ENCODE results near the gene FOXRED1. TPM values are rescaled to one million over a fixed set of nuclear protein-coding genes. Genes with fewer than 3 reads are reported as not detected.

Gene FOXRED1
- total RNA-seq, 1 experiment from 2014 or later = 67.5 TPM

DNA sequence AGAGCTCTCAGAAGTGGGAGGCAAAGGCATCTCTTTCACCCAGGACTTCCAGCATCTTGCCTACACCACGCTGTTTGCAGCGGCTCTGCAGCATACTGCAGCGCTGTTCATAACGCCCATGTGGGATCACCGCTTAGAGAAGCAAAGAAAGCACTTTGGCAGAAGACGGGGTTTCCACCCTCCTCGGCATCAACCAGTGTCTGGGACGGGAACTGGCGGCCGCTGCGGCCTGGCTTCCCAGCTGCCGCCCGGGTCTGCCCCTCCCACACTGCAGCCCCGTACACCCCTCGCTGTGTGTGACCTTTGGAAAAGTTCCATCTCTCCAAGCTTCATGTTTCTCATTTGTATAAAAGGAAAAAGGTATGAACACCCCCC is 13.4 kb downstream of the FOXRED1 start:
- H3K4me3 Mint-ChIP-seq = peak overlapping the region; percentile 77 to 86
- no peaks in the 10 kb centered on the region for H3K79me2 ChIP-seq (ENCODE audit: insufficient read depth, low read length)
- no peak overlapping the region for H3K56ac ChIP-seq (ENCODE audit: insufficient read length, low read depth, low read length)
- DNase-seq = peak; percentile 59
- no peaks in the 10 kb centered on the region; a peak in 1 of 5 replicates for H3K9me3 Mint-ChIP-seq
- no peak overlapping the region for H4K8ac ChIP-seq (replicated peaks; ENCODE audit: insufficient read length, low read depth, low read length)
- H3K23ac ChIP-seq (ENCODE audit: insufficient read length, low read depth, low read length) = no peak overlapping the region
- H2AFZ ChIP-seq (ENCODE audit: low read length) = no peak overlapping the region
- no peak overlapping the region for H4K5ac ChIP-seq (ENCODE audit: insufficient read length, low read depth, low read length)
- H3K79me1 ChIP-seq (ENCODE audit: insufficient read depth, low read depth, low read length, poor library complexity, severe bottlenecking) = no peaks in the 10 kb centered on the region
- TF ChIP-seq, protein P1, sequence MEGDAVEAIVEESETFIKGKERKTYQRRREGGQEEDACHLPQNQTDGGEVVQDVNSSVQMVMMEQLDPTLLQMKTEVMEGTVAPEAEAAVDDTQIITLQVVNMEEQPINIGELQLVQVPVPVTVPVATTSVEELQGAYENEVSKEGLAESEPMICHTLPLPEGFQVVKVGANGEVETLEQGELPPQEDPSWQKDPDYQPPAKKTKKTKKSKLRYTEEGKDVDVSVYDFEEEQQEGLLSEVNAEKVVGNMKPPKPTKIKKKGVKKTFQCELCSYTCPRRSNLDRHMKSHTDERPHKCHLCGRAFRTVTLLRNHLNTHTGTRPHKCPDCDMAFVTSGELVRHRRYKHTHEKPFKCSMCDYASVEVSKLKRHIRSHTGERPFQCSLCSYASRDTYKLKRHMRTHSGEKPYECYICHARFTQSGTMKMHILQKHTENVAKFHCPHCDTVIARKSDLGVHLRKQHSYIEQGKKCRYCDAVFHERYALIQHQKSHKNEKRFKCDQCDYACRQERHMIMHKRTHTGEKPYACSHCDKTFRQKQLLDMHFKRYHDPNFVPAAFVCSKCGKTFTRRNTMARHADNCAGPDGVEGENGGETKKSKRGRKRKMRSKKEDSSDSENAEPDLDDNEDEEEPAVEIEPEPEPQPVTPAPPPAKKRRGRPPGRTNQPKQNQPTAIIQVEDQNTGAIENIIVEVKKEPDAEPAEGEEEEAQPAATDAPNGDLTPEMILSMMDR (conservative IDR thresholded peaks at IDR 0.05) = no peak
- H3K4me2 ChIP-seq (ENCODE audit: insufficient read depth, insufficient read length, low read length) = peak overlapping the region; percentile 98
- H3K27me3 Mint-ChIP-seq (ENCODE audit: low read depth) = peaks cover 14% of the 10 kb centered on the region
- H3K4me1 Mint-ChIP-seq = peaks cover 14 to 16% of the 10 kb centered on the region in 2 experiments
- no peaks in the 10 kb centered on the region for H4K20me1 ChIP-seq (ENCODE audit: control insufficient read depth, insufficient read depth, insufficient read length)
- no peak overlapping the region for H3K18ac ChIP-seq (ENCODE audit: insufficient read length, low read depth, low read length)
- peaks cover 3 to 15% (median 9%) of the 10 kb centered on the region in 3 experiments; a peak in 6 of 7 replicates for H3K36me3 Mint-ChIP-seq (ENCODE audit: insufficient read depth in 1 of 3, low read depth in 3 of 3)
- no peak overlapping the region for H4K91ac ChIP-seq (ENCODE audit: insufficient read length, low read depth, low read length)
- no peak overlapping the region for H3K4ac ChIP-seq (ENCODE audit: low read depth, low read length)
- no peak overlapping the region for H2BK15ac ChIP-seq (ENCODE audit: low read depth, low read length)
- H3K27ac ChIP-seq (ENCODE audit: insufficient read length, low read depth, low read length) = no peak overlapping the region
- no peak overlapping the region for H3T11ph ChIP-seq (ENCODE audit: low read length)
- no CpG with 5 or more reads among the region's 15 CpGs for WGBS (ENCODE audit: extremely low coverage, insufficient read length, low lambda C conversion rate)
- no peaks in the 10 kb centered on the region for H3K9me3 ChIP-seq (ENCODE audit: control insufficient read depth, low read depth, low read length)
- H2BK12ac ChIP-seq (ENCODE audit: insufficient read length, low read depth, low read length) = no peak overlapping the region
- no peak overlapping the region for H2BK5ac ChIP-seq (ENCODE audit: insufficient read length, low read length)
- peak overlapping the region; percentile 5 for H3K9ac ChIP-seq (ENCODE audit: extremely low read depth, insufficient read length, low read length)
- no peak overlapping the region for H2AK5ac ChIP-seq (ENCODE audit: insufficient read length, low read length)
- H3K14ac ChIP-seq (ENCODE audit: insufficient read depth, low read length) = no peak overlapping the region
- H3K27ac Mint-ChIP-seq = no peak overlapping the region
- peaks cover 2% of the 10 kb centered on the region; the same call in 1 of the 2 replicates for H3K27me3 ChIP-seq (ENCODE audit: insufficient read depth, low read length)
- H2BK20ac ChIP-seq (ENCODE audit: low read depth, low read length, poor library complexity, severe bottlenecking) = no peak overlapping the region
- H3K23me2 ChIP-seq (ENCODE audit: insufficient read length, low read depth, low read length, poor library complexity, severe bottlenecking) = peaks cover 13% of the 10 kb centered on the region
- H2BK120ac ChIP-seq (ENCODE audit: low read depth, low read length, poor library complexity, severe bottlenecking) = no peak overlapping the region
- H3K4me1 ChIP-seq (ENCODE audit: insufficient read depth, low read length) = peaks cover 4% of the 10 kb centered on the region; the same call in 1 of the 2 replicates
